Superior temporal gyrus (tissue), 1 donor: ENCODE results near the gene RGS6.

Source experiments
- DNase-seq: peaks from one replicate; pipeline ENCODE4 v3.0.0-alpha.2; 2016; ENCODE audit errors: extremely low spot score

RGS6 gene

DNA sequence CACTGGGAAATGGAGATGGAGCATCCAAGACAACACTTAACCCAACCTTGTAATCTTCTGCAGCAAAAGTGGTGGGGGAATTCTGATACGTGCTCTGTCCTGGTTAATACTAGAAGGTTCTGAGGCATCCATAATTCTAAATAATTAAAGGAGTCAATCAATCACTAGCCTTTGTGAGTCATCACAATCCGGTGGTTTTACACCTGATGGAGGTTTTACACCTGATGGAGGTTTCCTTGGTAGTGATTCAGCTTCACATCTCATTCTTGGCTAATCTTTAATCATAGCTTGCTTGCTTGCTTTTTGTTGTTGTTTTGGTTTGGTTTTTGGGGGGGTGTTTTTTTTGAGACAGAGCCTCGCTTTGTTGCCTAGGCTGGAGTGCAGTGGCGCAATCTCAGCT is 618.3 kb downstream of the RGS6 start:
- DNase-seq: no peak

- DNase-seq: no peak
Observed at GRCh38 chr14:72552236-72552635, 620.0 kb downstream of the RGS6 start.

DNA sequence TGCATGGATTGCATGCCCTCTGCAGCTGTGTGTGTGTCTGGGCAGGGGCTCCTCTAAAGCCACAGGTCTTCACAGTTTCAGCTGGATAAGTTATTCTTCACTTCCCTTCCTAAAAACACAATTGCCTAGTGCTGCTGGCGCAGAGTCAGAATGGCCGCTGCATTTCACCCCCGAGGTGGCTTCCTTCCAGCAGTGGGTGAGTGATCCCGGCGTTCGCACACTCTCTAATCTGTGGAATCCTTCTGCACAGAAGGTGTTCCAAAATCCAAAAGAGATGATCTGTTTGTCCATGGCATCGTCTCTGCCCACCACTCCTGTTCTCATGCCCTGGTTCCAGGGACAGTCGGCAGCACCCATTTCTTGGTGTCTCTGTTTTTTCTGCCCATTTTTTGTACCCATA is 620.9 kb downstream of the RGS6 start:
- DNase-seq: no peak

GRCh38 chr14:72553656-72554055 is 621.4 kb downstream of the RGS6 start:
- DNase-seq: no peak

GRCh38 chr14:72554401-72554800 is 622.2 kb downstream of the RGS6 start:
- DNase-seq: no peak

- no peak for DNase-seq
Observed at GRCh38 chr14:72554994-72555608, 622.9 kb downstream of the RGS6 start.

DNA sequence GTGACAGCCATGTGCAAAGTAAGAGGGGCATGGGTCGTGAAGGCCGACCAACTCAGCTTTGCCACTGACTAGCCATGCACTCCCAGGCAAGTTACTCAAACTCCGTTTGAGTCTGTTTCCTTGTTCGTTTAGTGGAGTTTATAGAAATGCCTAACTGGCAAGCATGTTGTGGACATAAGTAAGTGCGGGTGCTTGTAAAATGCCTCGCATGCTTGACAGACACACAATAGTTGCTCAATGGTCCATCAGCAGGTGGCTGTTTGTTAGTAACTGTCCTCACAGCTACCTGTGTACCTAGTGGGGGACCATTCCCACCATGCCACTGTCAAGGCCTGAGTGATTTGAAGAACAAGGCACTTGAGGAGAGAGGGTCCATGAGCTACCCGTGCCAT is 623.4 kb downstream of the RGS6 start:
- no peak for DNase-seq

- DNase-seq: no peak
Observed at GRCh38 chr14:72557671-72558070, 625.4 kb downstream of the RGS6 start.

GRCh38 chr14:72558721-72559120 is 626.5 kb downstream of the RGS6 start:
- DNase-seq: no peak

- DNase-seq: no peak
Observed at GRCh38 chr14:72559202-72559601, 627.0 kb downstream of the RGS6 start.

DNA sequence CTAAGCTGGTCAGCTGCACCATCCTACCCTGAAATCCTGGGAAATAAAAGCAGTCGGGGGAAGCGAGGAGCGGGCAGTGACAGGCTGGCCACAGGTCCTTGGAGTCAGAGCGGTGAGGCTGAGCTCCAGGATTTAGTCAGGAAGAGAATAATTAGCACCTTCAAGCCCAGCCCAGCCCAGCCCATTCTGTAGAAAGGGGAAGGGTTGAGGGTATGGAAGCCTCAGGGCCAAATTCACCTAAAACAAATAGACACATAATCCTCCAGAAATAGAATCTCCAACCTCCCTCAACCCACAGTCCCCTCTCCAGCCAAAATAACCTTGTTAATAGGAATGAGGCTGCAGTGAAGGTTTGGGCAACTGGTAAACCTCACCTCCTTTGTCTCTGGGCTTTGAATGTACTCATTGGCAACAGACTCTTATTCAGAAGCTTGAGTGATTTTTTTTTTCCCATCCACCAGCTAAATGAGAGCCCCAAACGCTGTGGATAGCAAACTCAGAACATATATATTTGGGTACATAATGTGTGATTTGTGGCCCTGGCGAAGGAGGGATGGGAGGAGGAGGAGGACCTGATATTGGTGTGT is 627.5 kb downstream of the RGS6 start:
- no peak for DNase-seq

DNA sequence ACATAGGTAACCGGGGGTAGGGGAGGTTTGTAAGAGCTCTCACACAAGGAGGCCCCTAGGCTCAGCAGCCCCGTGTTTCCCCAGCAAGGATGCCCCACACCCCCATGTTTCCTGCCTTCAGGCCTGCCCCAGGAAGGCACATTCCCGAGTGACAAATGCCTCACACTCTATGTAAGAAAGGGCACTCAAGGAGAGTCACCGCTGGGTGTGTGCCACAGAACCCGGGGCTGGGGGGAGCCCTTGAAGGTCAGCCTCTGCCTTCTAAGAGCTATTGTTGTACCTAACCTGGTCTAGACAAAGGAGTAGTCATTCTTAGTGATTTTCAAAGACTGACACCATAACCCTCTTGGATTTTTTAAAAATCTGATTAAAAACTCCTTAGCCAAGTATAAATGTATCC is 628.1 kb downstream of the RGS6 start:
- DNase-seq: no peak

GRCh38 chr14:72560889-72561493 is 628.8 kb downstream of the RGS6 start:
- no peak for DNase-seq

- DNase-seq: no peak
Observed at GRCh38 chr14:72562300-72562699, 630.1 kb downstream of the RGS6 start.

GRCh38 chr14:72563676-72564075 is 631.4 kb downstream of the RGS6 start:
- no peak for DNase-seq

- DNase-seq: no peak
Observed at GRCh38 chr14:72565149-72565559, 632.9 kb downstream of the RGS6 start.

DNA sequence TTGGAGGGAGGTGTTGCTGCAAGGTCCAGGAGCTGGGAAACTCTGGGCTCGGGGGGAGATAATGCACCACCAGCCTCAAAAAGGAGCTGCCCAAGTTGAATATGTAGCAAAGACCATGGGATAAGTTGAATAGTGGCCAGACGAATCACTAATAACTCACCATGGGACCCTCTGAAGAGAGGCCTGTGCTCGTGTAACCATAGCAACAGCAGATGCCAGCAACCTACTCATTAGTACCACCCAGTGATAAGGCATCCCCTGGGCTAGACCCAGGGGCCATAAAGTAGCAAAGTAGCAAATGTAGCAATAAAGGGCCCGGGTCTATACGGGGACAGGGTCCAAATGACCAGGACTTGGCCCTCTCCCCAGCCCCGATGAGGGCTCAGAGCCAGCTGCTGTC is 633.7 kb downstream of the RGS6 start:
- DNase-seq: no peak

GRCh38 chr14:72567226-72567625 is 635.0 kb downstream of the RGS6 start:
- no peak for DNase-seq

- DNase-seq: no peak
Observed at GRCh38 chr14:72568296-72568992, 636.2 kb downstream of the RGS6 start.

- peak; percentile 34 for DNase-seq
Observed at GRCh38 chr14:72573725-72574417, 641.6 kb downstream of the RGS6 start.

DNA sequence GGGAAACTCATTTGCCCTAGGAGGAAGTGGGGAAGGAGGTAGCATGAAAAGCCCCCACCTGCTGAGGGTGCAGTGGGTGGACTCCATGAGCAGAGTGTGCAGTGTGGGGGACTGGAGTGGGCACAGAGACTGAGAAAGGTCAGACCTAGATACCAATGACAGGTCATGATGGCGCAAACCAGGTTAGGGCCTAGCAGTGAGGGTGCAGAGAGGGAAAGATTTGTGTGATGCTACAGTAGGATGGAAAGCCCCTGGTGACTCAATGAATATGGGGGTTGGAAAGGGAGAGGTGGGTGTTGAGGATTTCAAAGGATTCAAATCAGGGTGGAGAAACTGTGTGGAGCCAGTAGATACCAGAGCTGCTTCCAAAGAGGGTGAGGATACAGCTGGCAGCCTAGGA is 642.5 kb downstream of the RGS6 start:
- DNase-seq: no peak

- no peak for DNase-seq
Observed at GRCh38 chr14:72576258-72576657, 644.0 kb downstream of the RGS6 start.
